GM18858 (cell line): ENCODE measurements around the gene NUP153.
A peak's percentile ranks its signal among the peaks of the same experiment; 100 is the strongest.

ENCODE experiments used
- ATAC-seq: cut with Tn5 transposase; IDR thresholded peaks from one replicate; pipeline ENCODE4 v1.9.1; 2021; ENCODE audit not compliant: unreplicated experiment

Gene NUP153

GRCh38 chr6:17672064-17672718, 34.5 kb downstream of the NUP153 start:
- ATAC-seq = no peak

DNA sequence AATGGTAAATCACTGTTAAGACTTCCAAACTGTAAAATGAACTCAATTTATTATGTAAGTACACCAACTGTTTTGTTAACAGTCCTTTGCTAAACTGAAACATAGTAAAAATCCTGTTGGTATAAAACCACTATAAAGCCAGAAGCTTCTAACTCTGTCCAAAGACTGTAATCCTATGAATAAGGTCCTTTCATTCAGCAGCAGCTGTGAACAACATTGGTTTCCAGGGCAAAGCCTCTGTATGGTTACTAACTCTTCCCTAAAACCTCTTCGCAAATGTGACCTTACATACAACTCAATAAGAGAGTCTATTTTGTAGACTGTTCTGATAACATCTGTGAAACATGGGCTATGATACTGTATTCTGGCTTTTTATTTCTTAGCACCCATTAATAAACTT, 40.1 kb downstream of the NUP153 start:
- no peak for ATAC-seq

DNA sequence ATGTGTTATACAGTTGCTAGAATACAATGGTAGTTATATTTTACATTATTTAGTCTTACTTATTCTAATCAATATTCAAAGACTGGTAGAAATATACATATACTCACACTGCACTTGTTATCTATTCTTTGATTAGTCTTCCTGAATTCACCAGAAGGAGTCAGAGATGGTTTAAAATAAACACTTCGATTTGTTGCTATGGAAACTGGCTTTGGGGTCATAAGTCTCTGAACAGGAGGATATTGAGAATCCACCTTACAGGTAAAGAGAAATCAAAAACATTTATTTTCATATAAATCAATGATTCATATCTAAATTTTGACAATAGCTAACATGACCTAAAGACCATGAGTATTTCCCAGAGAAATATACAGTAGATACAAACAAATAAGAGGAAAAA, 41.6 kb downstream of the NUP153 start:
- no peak for ATAC-seq

DNA sequence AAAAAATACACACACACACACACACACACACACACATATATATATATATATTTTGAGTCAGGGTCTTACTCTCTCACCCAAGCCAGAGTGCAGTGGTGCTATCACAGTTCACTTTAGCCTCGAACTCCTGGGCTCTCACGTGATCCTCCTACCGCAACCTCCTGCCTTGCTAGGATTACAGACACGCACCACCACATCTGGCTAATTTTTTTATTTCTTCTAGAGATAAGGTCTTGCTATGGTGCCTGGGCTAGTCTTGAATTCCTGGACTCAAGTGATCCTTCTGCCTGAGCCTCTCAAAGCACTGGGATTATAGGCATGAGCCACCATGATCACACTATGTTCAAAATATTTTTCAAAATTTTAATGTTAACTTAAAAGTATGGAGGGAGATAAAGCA, 43.5 kb downstream of the NUP153 start:
- no peak for ATAC-seq

DNA sequence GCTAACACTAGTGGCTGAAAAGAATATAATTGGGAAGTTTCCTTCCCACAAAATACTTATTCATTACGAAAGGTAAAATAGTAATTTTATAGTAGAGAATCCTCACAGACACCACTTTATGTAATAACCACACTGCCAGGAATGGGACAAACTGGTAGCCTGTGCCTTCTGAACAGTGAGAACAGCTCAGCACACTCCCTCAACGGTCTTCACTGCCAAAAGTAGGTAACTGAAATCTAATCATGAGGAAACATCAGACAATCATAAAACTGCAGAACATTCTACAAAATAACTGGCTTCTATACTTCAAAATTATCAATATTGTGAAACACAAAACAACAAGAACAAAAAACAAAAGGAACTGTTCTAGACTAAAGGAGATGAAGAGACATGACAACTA, 44.1 kb downstream of the NUP153 start:
- ATAC-seq = no peak

GRCh38 chr6:17656644-17657043, 50.1 kb downstream of the NUP153 start:
- no peak for ATAC-seq

DNA sequence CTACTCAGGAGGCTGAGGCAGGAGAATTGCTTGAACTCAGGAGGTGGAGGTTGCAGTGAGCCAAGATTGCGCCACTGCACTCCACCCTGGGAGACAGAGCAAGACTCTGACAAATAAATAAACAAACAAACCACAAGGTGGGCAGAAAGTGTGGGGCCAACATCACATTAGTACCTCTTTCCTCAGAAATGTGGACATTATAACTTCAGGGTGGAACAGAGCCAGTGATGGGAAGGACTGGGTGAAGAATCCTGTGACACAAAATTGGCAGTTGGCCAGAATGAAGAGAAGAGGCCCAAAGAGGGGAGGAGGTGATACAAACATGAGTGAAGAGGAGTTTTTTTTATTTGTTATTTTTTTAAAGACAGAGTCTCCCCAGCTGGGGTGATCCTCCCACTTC, 50.6 kb downstream of the NUP153 start:
- no peak for ATAC-seq

GRCh38 chr6:17653198-17653882, 53.4 kb downstream of the NUP153 start:
- no peak for ATAC-seq

GRCh38 chr6:17650656-17651309, 55.9 kb downstream of the NUP153 start:
- ATAC-seq = no peak

- ATAC-seq = no peak
Measured at GRCh38 chr6:17648745-17649144, 58.0 kb downstream of the NUP153 start.

DNA sequence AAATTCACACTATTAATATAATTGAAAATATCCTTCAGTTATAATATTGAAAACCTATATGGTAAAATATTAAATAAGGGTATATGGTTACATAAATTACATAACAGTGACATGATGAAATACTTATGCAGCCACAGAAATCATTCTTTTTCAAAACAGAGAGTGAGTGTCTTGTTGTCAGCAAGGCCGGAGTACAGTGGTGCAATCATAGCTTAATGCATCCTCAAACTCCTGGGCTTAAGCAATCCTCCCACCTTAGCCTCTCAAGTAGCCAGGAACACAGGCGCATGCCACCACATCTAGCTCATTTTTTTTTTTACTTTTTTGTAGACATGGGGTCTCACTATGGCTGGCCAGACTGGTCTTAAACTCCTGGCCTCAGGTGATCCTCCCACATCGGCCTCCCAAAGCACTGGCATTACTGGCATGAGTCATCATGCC, 66.2 kb downstream of the NUP153 start:
- ATAC-seq = no peak

- ATAC-seq = no peak
Measured at GRCh38 chr6:17638212-17638715, 68.5 kb downstream of the NUP153 start.

- no peak for ATAC-seq
Measured at GRCh38 chr6:17635568-17635967, 71.2 kb downstream of the NUP153 start.

- ATAC-seq = peak; percentile 58
Measured at GRCh38 chr6:17633465-17634188, 73.1 kb downstream of the NUP153 start.

- no peak for ATAC-seq
Measured at GRCh38 chr6:17632934-17633333, 73.8 kb downstream of the NUP153 start.

GRCh38 chr6:17630511-17631073, 76.1 kb downstream of the NUP153 start:
- no peak for ATAC-seq

DNA sequence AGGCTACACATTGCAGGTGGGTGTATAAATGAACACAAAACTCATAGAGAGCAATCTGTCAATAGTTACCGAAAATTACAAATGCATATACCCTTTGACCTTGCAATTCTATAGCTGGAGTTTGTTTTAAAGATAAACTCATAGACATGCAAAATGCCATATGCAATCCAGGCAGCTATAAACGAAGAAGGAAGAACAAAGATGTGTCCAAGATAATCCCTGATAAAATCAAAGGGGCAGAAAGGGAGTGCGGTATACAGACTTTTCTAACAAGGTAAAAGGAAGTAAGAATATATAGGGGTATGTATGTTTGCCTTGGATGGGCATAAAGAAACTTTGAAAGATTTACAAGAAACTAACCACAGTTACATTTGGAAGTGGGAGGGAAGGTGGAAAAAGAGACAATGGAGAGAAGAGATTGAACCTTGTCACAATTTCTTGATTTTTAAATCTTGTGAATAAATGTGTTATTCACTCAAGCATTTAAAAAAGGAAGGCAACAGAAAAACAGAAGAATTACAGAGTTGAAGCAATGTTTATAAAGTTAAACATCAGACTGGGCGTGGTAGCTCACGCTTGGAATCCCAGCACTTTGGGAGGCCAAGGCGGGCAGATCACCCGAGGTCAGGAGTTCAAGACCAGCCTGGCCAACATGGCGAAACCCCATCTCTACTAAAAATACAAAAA, 76.8 kb downstream of the NUP153 start:
- no peak for ATAC-seq

- peak; percentile 56 for ATAC-seq
Measured at GRCh38 chr6:17628873-17629272, 77.9 kb downstream of the NUP153 start.

DNA sequence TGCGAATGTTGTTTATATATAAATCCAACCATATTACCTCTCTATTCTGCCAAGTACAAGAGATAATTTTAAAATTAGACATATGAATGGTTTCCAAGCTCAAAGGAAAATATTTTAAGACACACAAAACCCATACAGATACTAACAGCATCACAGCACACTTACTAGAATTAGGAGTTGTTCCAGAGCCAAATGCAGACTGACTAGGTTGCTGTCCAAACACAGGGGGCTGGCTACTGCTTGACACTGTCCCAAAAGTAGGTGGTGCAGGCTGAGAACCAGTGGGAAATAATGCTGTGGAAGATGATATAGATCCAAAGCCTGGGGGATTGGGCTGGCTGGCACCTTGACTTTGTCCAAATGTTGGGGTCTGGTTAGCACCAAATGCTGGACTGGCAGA, 82.3 kb downstream of the NUP153 start:
- ATAC-seq = no peak

DNA sequence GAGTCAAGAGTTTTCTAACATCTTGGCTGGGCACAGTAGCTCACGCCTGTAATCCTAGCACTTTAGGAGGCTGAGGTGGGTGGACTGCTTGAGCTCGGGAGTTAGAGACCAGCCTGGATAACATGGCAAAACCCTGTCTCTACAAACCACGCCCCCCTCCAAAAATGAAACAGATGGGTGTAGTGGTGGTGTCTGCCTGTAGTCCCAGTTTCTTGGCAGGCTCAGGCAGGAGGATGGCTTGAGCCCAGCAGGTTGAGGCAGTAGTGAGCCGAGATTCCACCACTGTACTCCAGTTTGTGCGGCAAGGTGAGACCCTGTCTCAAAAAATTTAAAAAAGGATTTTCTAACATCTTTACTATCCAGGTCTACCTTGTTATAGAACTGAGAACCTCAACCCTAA, 84.6 kb downstream of the NUP153 start:
- no peak for ATAC-seq

GRCh38 chr6:17621003-17621402, 85.7 kb downstream of the NUP153 start:
- ATAC-seq = peak; percentile 81
